Measurements from ENCODE around the gene SMIM26. TPM values are rescaled to one million over a fixed set of nuclear protein-coding genes. Genes with fewer than 3 reads are reported as not detected.

The SMIM26 gene
- total RNA-seq, 1 donor: 44.0 TPM

- TF ChIP-seq CTCF (IDR thresholded peaks at IDR 0.05; ENCODE audit: insufficient read depth, low read depth, low read length): no peak
- H3K4me3 ChIP-seq (ENCODE audit: low read depth, low read length): no peak overlapping the region
- no peak for DNase-seq (ENCODE audit: low read depth)
Measured at GRCh38 chr20:18532626-18533025, 34.6 kb upstream of the SMIM26 start.

GRCh38 chr20:18533491-18533890 lies 33.7 kb upstream of the SMIM26 start:
- TF ChIP-seq CTCF (IDR thresholded peaks at IDR 0.05; ENCODE audit: insufficient read depth, low read depth, low read length): no peak
- no peak overlapping the region for H3K4me3 ChIP-seq (ENCODE audit: low read depth, low read length)
- DNase-seq (ENCODE audit: low read depth): no peak

GRCh38 chr20:18533978-18534644 lies 33.1 kb upstream of the SMIM26 start:
- DNase-seq (ENCODE audit: low read depth): no peak
- H3K4me3 ChIP-seq (ENCODE audit: low read depth, low read length): no peak overlapping the region

GRCh38 chr20:18537651-18538050 lies 29.6 kb upstream of the SMIM26 start:
- no peak for DNase-seq (ENCODE audit: low read depth)
- H3K4me3 ChIP-seq (ENCODE audit: low read depth, low read length): no peak overlapping the region
- no peak for TF ChIP-seq CTCF (IDR thresholded peaks at IDR 0.05; ENCODE audit: insufficient read depth, low read depth, low read length)

More at GRCh38 chr20:18533978-18534644, 33.1 kb upstream of the SMIM26 start:
- TF ChIP-seq CTCF (IDR thresholded peaks at IDR 0.05; ENCODE audit: insufficient read depth, low read depth, low read length): no peak

GRCh38 chr20:18541741-18542140 lies 25.5 kb upstream of the SMIM26 start:
- TF ChIP-seq CTCF (IDR thresholded peaks at IDR 0.05; ENCODE audit: insufficient read depth, low read depth, low read length): no peak
- no peak overlapping the region for H3K4me3 ChIP-seq (ENCODE audit: low read depth, low read length)
- DNase-seq (ENCODE audit: low read depth): no peak

GRCh38 chr20:18543216-18543615 lies 24.0 kb upstream of the SMIM26 start:
- TF ChIP-seq CTCF (IDR thresholded peaks at IDR 0.05; ENCODE audit: insufficient read depth, low read depth, low read length): no peak
- H3K4me3 ChIP-seq (ENCODE audit: low read depth, low read length): no peak overlapping the region
- DNase-seq (ENCODE audit: low read depth): no peak

GRCh38 chr20:18543932-18544331 lies 23.3 kb upstream of the SMIM26 start:
- H3K4me3 ChIP-seq (ENCODE audit: low read depth, low read length): no peak overlapping the region
- DNase-seq (ENCODE audit: low read depth): no peak
- no peak for TF ChIP-seq CTCF (IDR thresholded peaks at IDR 0.05; ENCODE audit: insufficient read depth, low read depth, low read length)

Data from fibroblast of villous mesenchyme (primary cell).